ENCODE data around the gene OR2T10.
"Not testable (repeated sequence)": the region's sequence is repeated elsewhere in the genome, so short reads cannot be mapped to it uniquely, and the experiment has no call there.

OR2T10 gene, protein sequence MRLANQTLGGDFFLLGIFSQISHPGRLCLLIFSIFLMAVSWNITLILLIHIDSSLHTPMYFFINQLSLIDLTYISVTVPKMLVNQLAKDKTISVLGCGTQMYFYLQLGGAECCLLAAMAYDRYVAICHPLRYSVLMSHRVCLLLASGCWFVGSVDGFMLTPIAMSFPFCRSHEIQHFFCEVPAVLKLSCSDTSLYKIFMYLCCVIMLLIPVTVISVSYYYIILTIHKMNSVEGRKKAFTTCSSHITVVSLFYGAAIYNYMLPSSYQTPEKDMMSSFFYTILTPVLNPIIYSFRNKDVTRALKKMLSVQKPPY
- total RNA-seq: 0 reads per million in 9 experiments

- H3K36me3 Mint-ChIP-seq (ENCODE audit: insufficient read depth): no peaks in the 10 kb centered on the region
- DNase-seq: no peak
- no peaks in the 10 kb centered on the region for H3K9me3 Mint-ChIP-seq
- no peak within 1 kb of the TSS for H3K27ac Mint-ChIP-seq
- peaks cover 16 to 23% of the 10 kb centered on the region in 2 donors for H3K27me3 Mint-ChIP-seq
- ATAC-seq (replicated peaks): no peak
- H3K4me3 Mint-ChIP-seq: no peak within 1 kb of the TSS
- no peaks in the 10 kb centered on the region for H3K4me1 Mint-ChIP-seq (ENCODE audit: low read depth in 2 of 2)
Measured at GRCh38 chr1:248597589-248597988, at the start of gene OR2T10. OR2T10 (minus strand) TSS chr1:248597700; CDS start chr1:248593768, 3,932 bp downstream.

- not testable (repeated sequence) for H3K4me1 Mint-ChIP-seq (ENCODE audit: low read depth in 2 of 2); H3K36me3 Mint-ChIP-seq (ENCODE audit: insufficient read depth); H3K9me3 Mint-ChIP-seq; H3K4me3 Mint-ChIP-seq; DNase-seq; H3K27me3 Mint-ChIP-seq; H3K27ac Mint-ChIP-seq; ATAC-seq (replicated peaks)
Measured at GRCh38 chr1:248645178-248645577, 47.7 kb upstream of the OR2T10 start, which contains the start of gene OR2T35. OR2T35 (minus strand) TSS chr1:248645278; CDS start chr1:248639258, 6,020 bp downstream.

GRCh38 chr1:248642971-248643651 is 45.6 kb upstream of the OR2T10 start:
- H3K4me1 Mint-ChIP-seq (ENCODE audit: low read depth in 2 of 2); DNase-seq; H3K27ac Mint-ChIP-seq; ATAC-seq (replicated peaks); H3K36me3 Mint-ChIP-seq (ENCODE audit: insufficient read depth); H3K27me3 Mint-ChIP-seq; H3K9me3 Mint-ChIP-seq; H3K4me3 Mint-ChIP-seq: not testable (repeated sequence)

DNA sequence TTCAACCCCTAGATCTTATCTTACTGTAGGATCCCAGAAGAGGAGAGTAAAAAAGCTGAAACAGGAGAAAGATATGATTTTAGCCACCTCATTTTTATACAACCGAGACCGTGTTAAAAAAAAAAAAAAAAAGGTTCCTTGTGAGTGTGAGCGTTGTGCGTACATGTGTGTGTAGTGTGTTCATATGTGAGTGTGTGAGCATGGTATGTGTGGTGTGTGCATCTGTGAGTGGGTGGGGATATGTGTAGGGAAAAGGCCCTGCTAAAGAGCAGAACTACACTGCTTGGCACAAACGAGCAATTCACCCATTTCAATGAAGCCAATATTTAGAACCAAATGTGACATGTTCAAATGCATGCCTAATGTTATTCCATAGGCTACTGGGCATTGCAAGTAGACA is 44.1 kb upstream of the OR2T10 start:
- H3K27me3 Mint-ChIP-seq; ATAC-seq (replicated peaks); H3K4me3 Mint-ChIP-seq; H3K4me1 Mint-ChIP-seq (ENCODE audit: low read depth in 2 of 2); DNase-seq; H3K9me3 Mint-ChIP-seq; H3K27ac Mint-ChIP-seq; H3K36me3 Mint-ChIP-seq (ENCODE audit: insufficient read depth): not testable (repeated sequence)

- H3K9me3 Mint-ChIP-seq; H3K4me3 Mint-ChIP-seq; H3K36me3 Mint-ChIP-seq (ENCODE audit: insufficient read depth); ATAC-seq (replicated peaks); H3K27me3 Mint-ChIP-seq; H3K27ac Mint-ChIP-seq; DNase-seq; H3K4me1 Mint-ChIP-seq (ENCODE audit: low read depth in 2 of 2): not testable (repeated sequence)
Measured at GRCh38 chr1:248640906-248641305, 43.4 kb upstream of the OR2T10 start.

GRCh38 chr1:248639652-248640051 is 42.2 kb upstream of the OR2T10 start:
- H3K27ac Mint-ChIP-seq; ATAC-seq (replicated peaks); H3K9me3 Mint-ChIP-seq; H3K27me3 Mint-ChIP-seq; DNase-seq; H3K4me1 Mint-ChIP-seq (ENCODE audit: low read depth in 2 of 2); H3K36me3 Mint-ChIP-seq (ENCODE audit: insufficient read depth); H3K4me3 Mint-ChIP-seq: not testable (repeated sequence)

DNA sequence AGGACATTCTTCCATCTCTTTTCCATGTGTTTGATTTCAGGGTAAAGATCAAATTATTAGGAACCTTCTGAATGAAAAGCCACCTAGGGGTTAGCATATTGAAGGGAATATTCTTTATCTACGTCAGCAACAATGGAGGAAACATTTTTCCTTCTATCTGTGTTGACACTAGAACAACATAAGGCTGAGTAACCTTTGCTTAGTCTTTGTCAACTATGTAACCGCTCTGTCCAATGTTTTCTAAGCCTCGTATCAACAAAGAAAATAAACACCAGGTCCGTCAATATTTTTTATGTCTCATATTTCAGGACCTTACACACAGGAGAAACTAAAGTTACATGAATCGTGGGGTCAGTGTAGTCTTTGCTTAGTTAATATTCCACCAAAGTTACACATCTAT is 39.1 kb upstream of the OR2T10 start:
- not testable (repeated sequence) for H3K4me3 Mint-ChIP-seq; H3K36me3 Mint-ChIP-seq (ENCODE audit: insufficient read depth); ATAC-seq (replicated peaks); H3K27me3 Mint-ChIP-seq; H3K4me1 Mint-ChIP-seq (ENCODE audit: low read depth in 2 of 2); H3K9me3 Mint-ChIP-seq; DNase-seq; H3K27ac Mint-ChIP-seq

GRCh38 chr1:248634991-248635390 is 37.5 kb upstream of the OR2T10 start, which contains the start of gene OR2T11:
OR2T11 (minus strand) TSS chr1:248635091; CDS start chr1:248627128, 7,963 bp downstream.
- not testable (repeated sequence) for ATAC-seq (replicated peaks); H3K36me3 Mint-ChIP-seq (ENCODE audit: insufficient read depth); H3K4me1 Mint-ChIP-seq (ENCODE audit: low read depth in 2 of 2); DNase-seq; H3K27me3 Mint-ChIP-seq; H3K4me3 Mint-ChIP-seq; H3K27ac Mint-ChIP-seq; H3K9me3 Mint-ChIP-seq

DNA sequence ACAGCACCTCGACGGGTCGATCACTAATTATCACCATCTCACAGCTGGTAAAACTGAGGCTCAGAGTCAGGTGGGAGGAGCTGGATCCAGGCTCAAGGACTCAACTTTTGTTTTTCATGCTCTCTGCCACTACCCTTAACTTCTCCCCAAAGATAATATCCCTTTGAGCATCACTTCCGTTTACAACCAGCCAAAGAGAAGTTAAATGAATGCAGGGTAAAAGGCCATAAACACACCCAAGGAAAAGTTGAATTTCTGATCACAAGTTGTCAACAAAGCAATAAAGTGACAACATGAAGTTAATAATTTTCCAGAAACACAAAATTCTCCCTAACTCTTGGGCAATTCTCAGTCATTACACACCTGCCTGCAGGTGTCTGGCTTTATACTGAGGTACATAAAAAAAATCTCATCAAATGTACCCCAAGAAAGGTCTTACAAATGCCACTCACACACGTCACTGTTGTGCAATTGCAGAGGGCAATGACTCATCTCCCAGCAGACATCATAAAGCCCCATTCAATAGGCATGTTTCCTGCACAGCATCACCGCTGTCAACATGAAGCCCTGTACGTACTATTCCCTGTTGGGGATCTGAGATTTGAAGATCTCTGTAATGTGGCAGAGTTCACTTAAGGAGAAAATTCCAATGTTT is 34.0 kb upstream of the OR2T10 start:
- no peaks in the 10 kb centered on the region for H3K36me3 Mint-ChIP-seq (ENCODE audit: insufficient read depth)
- DNase-seq (no peak), ATAC-seq (replicated peaks) (no peak)
- peaks cover 8 to 9% of the 10 kb centered on the region in 2 donors for H3K27me3 Mint-ChIP-seq
- no peak overlapping the region for H3K27ac Mint-ChIP-seq
- H3K4me1 Mint-ChIP-seq (ENCODE audit: low read depth in 2 of 2): no peaks in the 10 kb centered on the region
- no peaks in the 10 kb centered on the region for H3K9me3 Mint-ChIP-seq
- no peak overlapping the region for H3K4me3 Mint-ChIP-seq

DNA sequence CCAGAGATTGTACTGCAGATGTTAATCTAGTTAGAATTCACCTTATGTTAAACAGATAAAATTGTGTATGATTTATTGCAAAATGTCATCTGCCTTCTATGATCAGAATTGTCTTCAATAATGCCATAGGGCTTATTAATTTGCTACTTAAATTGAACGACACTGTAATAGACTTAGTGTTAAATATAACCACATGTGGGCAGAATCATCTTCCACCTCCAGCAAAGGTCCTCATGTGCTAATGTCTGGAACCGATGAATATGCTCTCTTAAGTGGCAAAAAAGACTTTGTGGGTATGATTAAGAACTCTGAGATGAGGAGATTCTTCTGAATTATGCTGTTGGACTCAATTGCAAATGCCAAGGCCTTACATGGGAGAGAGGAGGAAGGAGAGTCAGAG is 33.1 kb upstream of the OR2T10 start:
- ATAC-seq (replicated peaks): no peak
- Mint-ChIP-seq H3K4me3 (no peak overlapping the region), H3K27ac (no peak overlapping the region), H3K4me1 (ENCODE audit: low read depth in 2 of 2) (no peaks in the 10 kb centered on the region), H3K36me3 (ENCODE audit: insufficient read depth) (no peaks in the 10 kb centered on the region), H3K9me3 (no peaks in the 10 kb centered on the region), H3K27me3 (peaks cover 8 to 9% of the 10 kb centered on the region in 2 donors)
- no peak for DNase-seq

DNA sequence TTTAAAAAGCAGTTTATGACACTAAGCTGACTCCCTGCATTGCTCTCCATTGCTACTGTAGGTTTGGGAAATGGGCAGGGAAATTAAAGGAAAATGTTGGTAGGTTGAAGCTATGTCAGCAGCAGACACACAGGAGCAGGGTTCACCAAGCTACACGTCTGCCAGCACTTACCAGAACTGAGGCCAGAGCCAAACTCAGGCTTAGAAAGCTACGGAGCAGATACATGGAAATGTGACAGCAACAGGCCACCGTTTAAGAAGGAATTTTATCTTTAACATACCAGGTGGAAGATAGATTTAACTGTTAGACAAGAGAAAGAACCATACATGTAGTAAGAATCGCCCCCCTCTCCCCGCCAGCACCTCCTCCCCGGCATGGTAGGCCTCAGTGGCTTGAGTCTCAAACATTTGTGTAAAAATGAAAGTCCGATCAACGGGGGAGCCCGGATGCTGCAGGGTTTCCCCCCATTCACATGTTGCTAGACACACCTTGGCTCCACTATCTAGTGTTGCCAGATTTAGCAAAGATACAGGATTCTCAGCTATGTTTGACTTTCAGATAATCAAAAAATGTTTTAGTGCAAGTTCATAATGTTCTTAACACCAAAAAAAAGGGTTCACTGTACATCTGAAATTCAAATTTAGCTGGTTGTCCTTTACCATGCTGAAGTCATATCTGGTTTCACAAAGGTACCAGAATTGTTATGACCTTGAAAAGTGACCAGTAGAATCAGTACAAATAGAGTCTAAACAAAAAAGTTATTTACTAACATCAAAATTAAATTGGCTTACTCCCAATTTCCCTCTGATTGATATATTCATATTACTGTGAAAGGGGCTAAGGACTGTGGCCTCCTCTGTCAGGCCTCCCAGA is 30.7 kb upstream of the OR2T10 start:
- ATAC-seq (replicated peaks): no peak
- DNase-seq: no peak
- H3K4me1 Mint-ChIP-seq (ENCODE audit: low read depth in 2 of 2): no peaks in the 10 kb centered on the region
- peaks cover 8 to 9% of the 10 kb centered on the region in 2 donors for H3K27me3 Mint-ChIP-seq
- H3K4me3 Mint-ChIP-seq: no peak overlapping the region
- no peaks in the 10 kb centered on the region for H3K9me3 Mint-ChIP-seq
- no peak overlapping the region for H3K27ac Mint-ChIP-seq
- H3K36me3 Mint-ChIP-seq (ENCODE audit: insufficient read depth): no peaks in the 10 kb centered on the region

GRCh38 chr1:248625971-248626370 is 28.5 kb upstream of the OR2T10 start:
- Mint-ChIP-seq H3K4me1 (ENCODE audit: low read depth in 2 of 2) (no peaks in the 10 kb centered on the region), H3K4me3 (no peak overlapping the region), H3K9me3 (no peaks in the 10 kb centered on the region), H3K27me3 (peaks cover 8 to 9% of the 10 kb centered on the region in 2 donors), H3K36me3 (ENCODE audit: insufficient read depth) (no peaks in the 10 kb centered on the region), H3K27ac (no peak overlapping the region)
- ATAC-seq (replicated peaks) (no peak), DNase-seq (no peak)

- H3K36me3 Mint-ChIP-seq (ENCODE audit: insufficient read depth): no peaks in the 10 kb centered on the region
- no peaks in the 10 kb centered on the region for H3K4me1 Mint-ChIP-seq (ENCODE audit: low read depth in 2 of 2)
- no peak for ATAC-seq (replicated peaks)
- no peaks in the 10 kb centered on the region for H3K9me3 Mint-ChIP-seq
- peaks cover 8 to 9% of the 10 kb centered on the region in 2 donors for H3K27me3 Mint-ChIP-seq
- H3K4me3 Mint-ChIP-seq: no peak overlapping the region
- no peak for DNase-seq
- H3K27ac Mint-ChIP-seq: no peak overlapping the region
Measured at GRCh38 chr1:248625166-248625565, 27.7 kb upstream of the OR2T10 start.

All from effector memory CD8-positive, alpha-beta T cell (primary cell).